HCT116 (cell line): ENCODE data around the gene ALPL. TPM values are rescaled to one million over a fixed set of nuclear protein-coding genes. Genes with fewer than 3 reads are reported as not detected.

ENCODE experiments used
- ATAC-seq: fragments of 200-7000 bp; cut with Tn5 transposase; 2 replicates; pipeline ENCODE4 v1.9.1; 2020; ENCODE audit warnings: mild to moderate bottlenecking, moderate library complexity
- BruUV-seq: library from RNA; stranded (reverse); fragments of 400-500 nt; replicated peaks from 2 replicates; lab custom pipeline; 2021; lab: Mats Ljungman, UMichigan
- CTCF ChIA-PET: fragments of 300-600 bp; sonication (Branson Sonifier 250); formaldehyde crosslinking; loops from one replicate; lab custom pipeline; 2021; ENCODE audit warnings: antibody characterized with exemption; lab: Charles Lee
- POLR2A ChIA-PET: fragments of 300-600, 350-600 bp; sonication (Branson Sonifier 250); formaldehyde crosslinking; loops from one replicate; lab custom pipeline; 2021; ENCODE audit warnings: antibody characterized with exemption; lab: Charles Lee
- RAD21 ChIA-PET, 2 experiments: fragments of 300-600 bp; sonication (Branson Sonifier 250); formaldehyde crosslinking; loops; one replicate each; lab custom pipeline; 2023; ENCODE audit warnings: low total read pairs in 2 of 2; ENCODE audit not compliant: uncharacterized antibody in 2 of 2, unreplicated experiment in 2 of 2, low non-redundant PET in 1 of 2; lab: Charles Lee
- DNase-seq: peaks from one replicate; pipeline ENCODE4 v3.0.0-alpha.2; 2010; ENCODE audit warnings: low read depth, low spot score
- H2AFZ ChIP-seq: fragments of 200-600 bp; shearing (Covaris generic), sonication (generic); 2 replicates; pipeline ENCODE4 v1.6.1; 2017; ENCODE audit warnings: low read depth, mixed run types, mixed read lengths, antibody characterized with exemption, low read length; ENCODE audit not compliant: poor library complexity, severe bottlenecking
- H3K27ac ChIP-seq: 2 replicates; pipeline ENCODE4 v1.5.1; 2012; ENCODE audit warnings: low read depth, low read length
- H3K27me3 ChIP-seq: fragments of 200-600 bp; sonication (generic); 2 replicates; pipeline ENCODE4 v1.6.1; 2016; ENCODE audit warnings: mixed run types, low read length, mixed read lengths; ENCODE audit not compliant: insufficient read depth
- H3K36me3 ChIP-seq, 2 experiments: fragments of 200-500 bp in 1 of 2; fragments of 200-600 bp in 1 of 2; sonication (Bioruptor generic) in 1 of 2; sonication (generic) in 1 of 2; 2 replicates each; pipeline versions ENCODE4 v1.5.1 to v1.6.1; 2014 to 2016; ENCODE audit warnings: low read length in 2 of 2, inconsistent platforms in 1 of 2, mixed read lengths in 1 of 2, mixed run types in 1 of 2; ENCODE audit not compliant: insufficient read depth in 2 of 2, control insufficient read depth in 1 of 2
- H3K4me1 ChIP-seq, 2 experiments: fragments of 200-600 bp in 1 of 2; sonication (generic) in 1 of 2; 2 replicates each; pipeline versions ENCODE4 v1.5.1 to v1.6.1; 2012 to 2017; ENCODE audit warnings: low read length in 2 of 2, inconsistent platforms in 1 of 2, mild to moderate bottlenecking in 1 of 2, mixed read lengths in 1 of 2, mixed run types in 1 of 2, moderate library complexity in 1 of 2; ENCODE audit not compliant: insufficient read depth in 2 of 2, control insufficient read depth in 1 of 2
- H3K4me2 ChIP-seq: fragments of 200-600 bp; sonication (generic); 2 replicates; pipeline ENCODE4 v1.6.1; 2017; ENCODE audit warnings: mixed run types, low read length, mixed read lengths
- H3K4me3 ChIP-seq, 2 experiments: fragments of 200-600 bp in 1 of 2; sonication (generic) in 1 of 2; replicated peaks in 1 of 2; 2 replicates each; pipeline ENCODE4 v1.5.1; 2011 to 2016; ENCODE audit warnings: low read length in 2 of 2, control low read depth in 1 of 2, low read depth in 1 of 2, mild to moderate bottlenecking in 1 of 2, mixed read lengths in 1 of 2, mixed run types in 1 of 2
- H3K79me2 ChIP-seq: fragments of 200-600 bp; sonication (generic); 2 replicates; pipeline ENCODE4 v1.6.1; 2017; ENCODE audit warnings: mild to moderate bottlenecking, mixed run types, low read length, moderate library complexity, mixed read lengths; ENCODE audit not compliant: insufficient read depth
- H3K9ac ChIP-seq: fragments of 200-600 bp; sonication (generic); 2 replicates; pipeline ENCODE4 v1.6.1; 2016; ENCODE audit warnings: low read length, mixed read lengths
- H3K9me2 ChIP-seq: fragments of 200-600 bp; sonication (generic), shearing (Covaris generic); 2 replicates; pipeline ENCODE4 v1.6.1; 2017; ENCODE audit warnings: mixed run types, mild to moderate bottlenecking, moderate library complexity; ENCODE audit not compliant: insufficient read depth
- H3K9me3 ChIP-seq, 2 experiments: fragments of 200-500 bp in 1 of 2; fragments of 200-600 bp in 1 of 2; sonication (Bioruptor generic) in 1 of 2; sonication (generic) in 1 of 2; 2 replicates each; pipeline ENCODE4 v1.6.1; 2014 to 2017; ENCODE audit warnings: low read length in 2 of 2, mixed read lengths in 2 of 2, inconsistent platforms in 1 of 2, low read depth in 1 of 2, mild to moderate bottlenecking in 1 of 2, mixed run types in 1 of 2, moderate library complexity in 1 of 2; ENCODE audit not compliant: control insufficient read depth in 1 of 2, insufficient read depth in 1 of 2
- H4K20me1 ChIP-seq: fragments of 200-600 bp; sonication (generic), shearing (Covaris generic); 2 replicates; pipeline ENCODE4 v1.6.1; 2017; ENCODE audit warnings: mixed run types, mild to moderate bottlenecking, moderate library complexity; ENCODE audit not compliant: insufficient read depth
- CEBPB ChIP-seq: IDR thresholded peaks from 2 replicates; pipeline ENCODE4 v1.6.1; 2012; ENCODE audit warnings: low read depth
- EGR1 ChIP-seq: IDR thresholded peaks from 2 replicates; pipeline ENCODE4 v1.6.1; 2012; ENCODE audit warnings: low read depth
- JUND ChIP-seq: IDR thresholded peaks from 2 replicates; pipeline ENCODE4 v1.6.1; 2012
- POLR2AphosphoS5 ChIP-seq: IDR thresholded peaks from 2 replicates; pipeline ENCODE4 v1.6.1; 2011; ENCODE audit warnings: mild to moderate bottlenecking, low read depth, low read length, moderate library complexity
- SIN3A ChIP-seq: IDR thresholded peaks from 2 replicates; pipeline ENCODE4 v1.6.1; 2012; ENCODE audit warnings: low read depth
- SRF ChIP-seq: IDR thresholded peaks from 2 replicates; pipeline ENCODE4 v1.6.1; 2012; ENCODE audit warnings: low read depth
- YY1 ChIP-seq: IDR thresholded peaks from 2 replicates; pipeline ENCODE4 v1.6.1; 2011; ENCODE audit warnings: low read length, low read depth, moderate library complexity, mild to moderate bottlenecking; ENCODE audit not compliant: insufficient replicate concordance; ENCODE audit errors: extremely low read depth
- ZFX ChIP-seq: fragments of 450-650 bp; IDR thresholded peaks from 2 replicates; pipeline ENCODE4 v1.6.1; 2017
- ZNF274 ChIP-seq: fragments of 200-500 bp; sonication (Bioruptor generic); IDR thresholded peaks from 2 replicates; pipeline ENCODE4 v1.6.1; 2014; ENCODE audit warnings: mild to moderate bottlenecking, low read depth, low read length, inconsistent platforms
- intact Hi-C: fragments of 100-400 bp; cut with micrococcal nuclease; formaldehyde crosslinking; loops from 2 replicates; pipeline ENCODE4 v1.10.0; 2022
- total RNA-seq: library from RNA; stranded (reverse); gene quantifications from one replicate; pipeline ENCODE4 v1.2.1, GENCODE V29; 2021; ENCODE audit not compliant: unreplicated experiment
- TF ChIP-seq, protein P1 (sequence below), 3 experiments: fragments of 200-600 bp in 1 of 3; sonication (generic) in 1 of 3; IDR thresholded peaks in 2 of 3; conservative IDR thresholded peaks in 1 of 3; 2 replicates each; pipeline ENCODE4 v1.5.1; 2012 to 2017; ENCODE audit warnings: low read depth in 2 of 3, low read length in 2 of 3, antibody characterized with exemption in 1 of 3, borderline replicate concordance in 1 of 3, control low read depth in 1 of 3, mild to moderate bottlenecking in 1 of 3, mixed read lengths in 1 of 3, mixed run types in 1 of 3, moderate library complexity in 1 of 3; ENCODE audit not compliant: insufficient read depth in 1 of 3
- TF ChIP-seq, protein P2 (sequence below): IDR thresholded peaks from 2 replicates; pipeline ENCODE4 v1.6.1; 2012

The ALPL gene
- total RNA-seq, 1 experiment from 2014 or later: 0.61 TPM

DNA sequence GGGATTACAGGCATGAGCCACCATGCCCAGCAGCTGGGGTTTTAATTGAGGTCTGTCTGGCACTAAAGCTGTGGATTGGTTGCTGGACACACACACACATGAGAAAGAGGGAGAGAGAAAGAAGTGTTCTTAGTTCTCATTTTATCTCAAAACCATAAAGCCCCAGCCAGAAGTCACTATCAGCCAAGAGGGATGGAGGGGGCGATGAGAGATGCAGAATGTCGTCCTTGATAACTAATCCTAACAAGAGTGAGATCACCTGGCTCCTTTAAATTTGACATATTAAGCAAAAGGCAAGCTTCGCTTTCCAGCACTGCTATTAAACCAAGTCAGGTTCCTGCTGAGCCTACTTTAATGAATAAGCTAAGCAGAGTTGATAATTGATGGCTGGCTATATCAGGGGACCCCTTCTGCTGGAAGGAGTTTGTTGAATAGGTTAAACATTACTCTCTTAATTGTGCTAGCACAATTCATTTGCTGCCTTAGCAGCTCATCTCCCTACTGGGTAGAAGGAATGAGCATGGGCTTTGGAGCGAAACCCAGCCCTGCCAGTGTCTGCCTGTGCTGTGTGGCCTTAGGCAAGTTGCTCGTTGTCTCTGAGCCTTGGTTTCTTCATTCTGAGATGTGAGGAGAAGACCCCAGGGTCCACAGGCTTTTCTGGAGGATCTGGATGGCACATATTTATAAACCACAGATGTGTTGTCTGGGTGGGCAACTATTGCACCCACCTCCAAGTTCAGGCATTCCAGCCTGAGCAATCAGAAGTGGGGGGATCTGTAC, 50.8 kb downstream of the ALPL start:
- no TSS peak for BruUV-seq
- no peaks in the 10 kb centered on the region for H3K4me1 ChIP-seq
- H3K79me2 ChIP-seq: no peaks in the 10 kb centered on the region
- intact Hi-C loops: no loop called here
- DNase-seq: no peak
- H3K27ac ChIP-seq: no peak overlapping the region
- no peak overlapping the region for H3K9ac ChIP-seq
- CTCF ChIA-PET: no interaction called here
- no peaks in the 10 kb centered on the region for H3K27me3 ChIP-seq
- H3K9me2 ChIP-seq: no peaks in the 10 kb centered on the region
- no peak overlapping the region for H3K4me2 ChIP-seq
- RAD21 ChIA-PET: no interaction called here
- H3K4me3 ChIP-seq: no peak overlapping the region
- no peak overlapping the region for H2AFZ ChIP-seq
- H3K36me3 ChIP-seq: no peaks in the 10 kb centered on the region
- TF ChIP-seq POLR2AphosphoS5 (no peak), ZNF274 (no peak), SIN3A (no peak), ZFX (no peak), YY1 (no peak), EGR1 (no peak), SRF (no peak), JUND (no peak), CEBPB (no peak)
- TF ChIP-seq, protein P1, sequence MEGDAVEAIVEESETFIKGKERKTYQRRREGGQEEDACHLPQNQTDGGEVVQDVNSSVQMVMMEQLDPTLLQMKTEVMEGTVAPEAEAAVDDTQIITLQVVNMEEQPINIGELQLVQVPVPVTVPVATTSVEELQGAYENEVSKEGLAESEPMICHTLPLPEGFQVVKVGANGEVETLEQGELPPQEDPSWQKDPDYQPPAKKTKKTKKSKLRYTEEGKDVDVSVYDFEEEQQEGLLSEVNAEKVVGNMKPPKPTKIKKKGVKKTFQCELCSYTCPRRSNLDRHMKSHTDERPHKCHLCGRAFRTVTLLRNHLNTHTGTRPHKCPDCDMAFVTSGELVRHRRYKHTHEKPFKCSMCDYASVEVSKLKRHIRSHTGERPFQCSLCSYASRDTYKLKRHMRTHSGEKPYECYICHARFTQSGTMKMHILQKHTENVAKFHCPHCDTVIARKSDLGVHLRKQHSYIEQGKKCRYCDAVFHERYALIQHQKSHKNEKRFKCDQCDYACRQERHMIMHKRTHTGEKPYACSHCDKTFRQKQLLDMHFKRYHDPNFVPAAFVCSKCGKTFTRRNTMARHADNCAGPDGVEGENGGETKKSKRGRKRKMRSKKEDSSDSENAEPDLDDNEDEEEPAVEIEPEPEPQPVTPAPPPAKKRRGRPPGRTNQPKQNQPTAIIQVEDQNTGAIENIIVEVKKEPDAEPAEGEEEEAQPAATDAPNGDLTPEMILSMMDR (IDR thresholded peaks at IDR 0.05 in 2 of 3, conservative IDR thresholded peaks at IDR 0.05 in 1 of 3; ENCODE audit: borderline replicate concordance in 1 of 3, insufficient read depth in 1 of 3, low read depth in 2 of 3, low read length in 2 of 3): no peak
- TF ChIP-seq, protein P2, sequence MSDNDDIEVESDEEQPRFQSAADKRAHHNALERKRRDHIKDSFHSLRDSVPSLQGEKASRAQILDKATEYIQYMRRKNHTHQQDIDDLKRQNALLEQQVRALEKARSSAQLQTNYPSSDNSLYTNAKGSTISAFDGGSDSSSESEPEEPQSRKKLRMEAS: no peak
- H4K20me1 ChIP-seq: no peaks in the 10 kb centered on the region
- POLR2A ChIA-PET: no interaction called here
- no peak for ATAC-seq
- H3K9me3 ChIP-seq: no peaks in the 10 kb centered on the region
